AG04449 (cell line): Measurements from ENCODE around the gene SLC1A3.

ENCODE experiments used
- CTCF ChIA-PET: fragments of 350-600 bp; formaldehyde crosslinking; extraction: SDS; loops from one replicate; lab custom pipeline; 2021; ENCODE audit warnings: antibody characterized with exemption; lab: Yijun Ruan, JAX
- POLR2A ChIA-PET: fragments of 400-600, 350-600 bp; formaldehyde crosslinking; extraction: SDS; loops from one replicate; lab custom pipeline; 2020; ENCODE audit warnings: antibody characterized with exemption, inconsistent platforms; lab: Yijun Ruan, JAX
- DNase-seq: peaks from one replicate; pipeline ENCODE4 v3.0.0-alpha.2; 2010; ENCODE audit warnings: low read depth, low spot score
- H3K4me3 ChIP-seq: 2 replicates; pipeline ENCODE4 v1.5.1; 2011; ENCODE audit warnings: low read depth, mild to moderate bottlenecking, control low read depth, low read length
- CTCF ChIP-seq: IDR thresholded peaks from one replicate; pipeline ENCODE4 v1.5.1; 2011; ENCODE audit warnings: mild to moderate bottlenecking, moderate library complexity, low read length, control low read depth, inconsistent platforms; ENCODE audit not compliant: insufficient read depth; ENCODE audit errors: missing control alignments

The SLC1A3 gene

GRCh38 chr5:36606428-36607113 lies at the start of gene SLC1A3:
TSS of gene SLC1A3 (plus strand) at chr5:36606606. CDS start at chr5:36608424, 1,818 bp downstream.
- no peak for DNase-seq
- peak within 1 kb of the TSS; percentile 66 for H3K4me3 ChIP-seq
- POLR2A ChIA-PET = no interaction called here
- CTCF ChIA-PET = interaction anchor here (1.1 to 1.8 kb wide), 6 partner anchors 82 to 189 kb away, joined by 3 to 11 read pairs (median 4); no protein-coding TSS in a partner anchor
- no peak for TF ChIP-seq CTCF

DNA sequence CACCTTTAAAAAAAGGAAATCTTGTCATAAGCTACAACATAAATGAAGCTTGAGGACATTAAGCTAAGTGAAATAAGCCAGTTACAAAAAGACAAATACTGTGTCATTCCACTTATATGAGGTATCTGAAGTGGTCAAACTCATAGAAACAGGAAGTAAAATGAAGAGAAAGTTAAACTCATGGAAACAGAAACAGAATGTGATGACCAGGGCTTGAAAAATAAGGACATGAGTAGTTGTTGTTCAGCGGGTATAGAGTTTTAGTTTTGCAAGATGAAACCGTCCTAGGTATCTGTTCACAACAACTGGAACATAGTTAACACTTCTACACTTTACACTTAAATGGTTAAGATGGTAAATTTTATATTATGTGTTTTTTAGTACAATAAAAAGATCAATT lies 47.8 kb upstream of the SLC1A3 start:
- no peak for TF ChIP-seq CTCF
- ChIA-PET CTCF (no interaction called here), POLR2A (no interaction called here)
- H3K4me3 ChIP-seq = no peak overlapping the region
- DNase-seq = no peak

DNA sequence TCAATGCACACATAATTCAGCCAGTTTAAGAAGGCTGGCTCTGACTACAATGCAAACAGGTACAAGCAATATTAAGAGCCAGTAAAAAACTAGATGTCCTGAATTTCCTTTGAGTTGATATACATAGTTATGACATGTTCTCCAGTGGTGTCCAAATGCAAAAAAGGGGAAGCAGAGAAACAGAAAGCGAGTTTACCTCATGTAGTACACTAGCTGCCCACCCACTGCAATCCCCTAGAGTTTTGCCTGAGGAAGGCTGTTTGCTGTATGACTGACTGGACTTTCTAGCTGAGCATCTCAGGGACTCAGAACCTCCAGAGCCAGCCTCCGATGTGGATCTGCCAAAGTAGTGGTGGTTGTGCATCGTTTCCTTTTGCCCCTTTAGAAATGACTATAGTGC lies 44.8 kb upstream of the SLC1A3 start:
- no peak for TF ChIP-seq CTCF
- no peak for DNase-seq
- no peak overlapping the region for H3K4me3 ChIP-seq
- CTCF ChIA-PET = interaction anchor here (1.4 kb wide), 1 partner anchor 129 kb away, joined by 3 read pairs; no protein-coding TSS in a partner anchor
- POLR2A ChIA-PET = no interaction called here

DNA sequence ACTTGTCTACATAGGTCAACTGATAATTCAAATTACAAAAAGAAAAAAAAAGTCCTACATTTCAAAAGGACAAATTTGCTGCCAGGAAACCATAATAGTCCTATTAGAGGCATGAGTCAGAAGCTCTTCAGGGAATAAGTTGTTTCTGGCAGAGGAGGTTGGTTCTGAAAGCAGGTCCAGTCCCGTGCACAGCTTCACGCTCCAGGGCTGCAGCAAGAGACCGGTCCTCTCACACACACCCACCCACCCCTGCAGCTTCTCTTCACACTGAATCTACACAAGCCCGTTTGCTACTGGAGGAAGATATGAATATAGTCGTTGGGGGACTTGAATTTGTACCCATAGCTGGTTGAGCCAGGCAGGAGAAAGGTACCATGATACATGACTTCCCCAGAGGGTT lies 36.9 kb upstream of the SLC1A3 start:
- ChIA-PET POLR2A (interaction anchor here (0.6 kb wide), 1 partner anchor 25 kb away, joined by 3 read pairs; no protein-coding TSS in a partner anchor), CTCF (interaction anchor here (0.8 to 1.8 kb wide), 3 partner anchors 32 to 122 kb away, joined by 3 to 14 read pairs (median 4); no protein-coding TSS in a partner anchor)
- no peak for DNase-seq
- H3K4me3 ChIP-seq = no peak overlapping the region
- no peak for TF ChIP-seq CTCF

DNA sequence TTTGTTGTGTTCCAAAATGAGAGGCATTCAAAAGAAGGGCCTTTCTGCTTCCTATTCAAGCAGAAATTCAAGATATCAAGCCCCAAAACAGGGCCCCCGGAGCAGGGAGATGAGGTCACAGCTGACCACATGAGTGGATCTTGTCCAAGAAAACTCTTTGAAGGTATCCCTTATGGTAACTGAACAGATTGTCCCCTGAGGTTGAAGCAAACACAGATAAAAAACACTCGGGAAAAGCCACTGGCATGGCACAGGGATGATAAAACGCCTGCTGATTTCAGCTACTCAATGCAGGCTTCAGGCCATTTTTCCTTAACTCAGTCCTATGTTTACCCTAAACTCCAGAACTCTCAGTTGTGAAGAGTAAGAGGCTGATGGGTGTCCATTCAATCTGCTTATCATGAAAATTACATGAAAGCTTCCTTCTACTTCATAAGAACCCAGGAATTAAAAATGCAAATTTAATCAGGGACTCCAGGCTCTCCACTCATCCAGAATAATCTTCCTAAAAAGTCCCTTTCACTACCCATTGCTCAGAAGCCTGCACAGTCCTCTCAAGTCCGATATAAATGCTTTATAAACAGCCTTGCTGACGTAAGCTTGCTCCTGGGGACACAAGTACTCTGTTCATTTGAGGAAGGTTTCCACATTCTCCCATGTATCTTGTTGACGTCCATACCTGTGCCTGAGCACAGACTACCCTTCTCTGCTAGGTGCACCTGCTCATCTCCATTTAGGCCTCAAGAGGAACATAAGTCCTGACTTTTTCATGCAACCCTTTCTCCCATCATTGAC lies 35.9 kb upstream of the SLC1A3 start:
- no peak overlapping the region for H3K4me3 ChIP-seq
- ChIA-PET CTCF (interaction anchor here (0.8 to 1.8 kb wide), 2 partner anchors 33 to 121 kb away, joined by 3 to 14 read pairs; no protein-coding TSS in a partner anchor), POLR2A (no interaction called here)
- no peak for DNase-seq
- TF ChIP-seq CTCF = no peak
